ENCODE results near the gene CKAP5.
"Not testable (repeated sequence)": the region's sequence is repeated elsewhere in the genome, so short reads cannot be mapped to it uniquely, and the experiment has no call there.

The CKAP5 gene

GRCh38 chr11:46724088-46724487, 122.0 kb downstream of the CKAP5 start:
- no peak for DNase-seq

DNA sequence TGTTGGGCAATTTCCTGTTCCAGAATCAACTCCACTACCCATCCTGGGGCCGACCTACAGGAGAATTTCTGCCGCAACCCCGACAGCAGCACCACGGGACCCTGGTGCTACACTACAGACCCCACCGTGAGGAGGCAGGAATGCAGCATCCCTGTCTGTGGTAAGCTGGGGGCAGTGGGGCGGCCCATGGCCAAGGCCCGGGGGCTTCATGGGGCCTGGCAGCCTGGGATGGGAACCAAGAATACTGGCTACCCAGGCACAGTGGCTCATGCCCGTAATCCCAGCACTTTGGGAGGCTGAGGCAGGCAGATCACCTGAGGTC, 122.8 kb downstream of the CKAP5 start:
- no peak for DNase-seq

- no peak for DNase-seq
Observed at GRCh38 chr11:46722566-46723358, 123.3 kb downstream of the CKAP5 start.

- no peak for DNase-seq
Observed at GRCh38 chr11:46721286-46721685, 124.8 kb downstream of the CKAP5 start.

GRCh38 chr11:46719543-46720218, 126.4 kb downstream of the CKAP5 start:
- DNase-seq, result no peak

- DNase-seq, result no peak
Observed at GRCh38 chr11:46719048-46719542, 127.0 kb downstream of the CKAP5 start, which contains the start of gene F2. TSS of gene F2 (plus strand) at chr11:46719213. CDS start at chr11:46719236, 23 bp downstream.

DNA sequence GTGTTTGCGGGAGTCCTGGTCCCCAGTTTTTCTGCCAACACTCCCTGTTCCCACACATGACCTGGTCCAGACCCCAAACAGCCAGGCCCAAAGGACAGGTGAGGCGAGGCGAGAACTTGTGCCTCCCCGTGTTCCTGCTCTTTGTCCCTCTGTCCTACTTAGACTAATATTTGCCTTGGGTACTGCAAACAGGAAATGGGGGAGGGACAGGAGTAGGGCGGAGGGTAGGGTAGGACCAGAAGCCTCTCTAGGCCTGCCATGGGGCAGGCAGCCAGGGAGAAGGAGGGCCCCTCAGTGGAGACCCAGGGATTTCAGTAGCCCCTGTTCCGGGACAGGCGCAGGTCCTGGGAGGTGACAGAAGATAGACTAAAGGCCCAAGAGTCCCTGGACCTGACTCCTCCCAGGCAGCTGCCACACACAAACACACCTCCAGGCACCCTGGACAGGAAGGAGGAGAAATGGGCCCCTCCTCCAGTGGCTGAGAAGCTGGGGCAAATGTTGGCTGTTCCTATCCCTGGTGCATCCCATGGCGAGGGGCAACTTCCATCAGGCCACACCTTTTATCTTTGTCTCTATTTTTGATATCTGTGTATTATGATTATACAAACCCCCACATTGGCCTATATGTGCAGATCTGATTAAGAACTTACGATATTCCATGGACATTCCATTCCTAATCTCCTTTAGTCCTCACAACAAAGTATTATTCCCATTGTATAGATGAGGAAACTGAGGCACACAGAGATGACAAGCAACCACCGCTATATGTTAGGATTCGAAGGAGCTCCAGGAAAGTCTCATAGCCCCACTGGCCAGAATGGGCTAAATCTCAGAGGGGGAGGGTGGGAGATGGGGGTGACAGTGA, 127.7 kb downstream of the CKAP5 start:
- DNase-seq, result peak; percentile 72

DNA sequence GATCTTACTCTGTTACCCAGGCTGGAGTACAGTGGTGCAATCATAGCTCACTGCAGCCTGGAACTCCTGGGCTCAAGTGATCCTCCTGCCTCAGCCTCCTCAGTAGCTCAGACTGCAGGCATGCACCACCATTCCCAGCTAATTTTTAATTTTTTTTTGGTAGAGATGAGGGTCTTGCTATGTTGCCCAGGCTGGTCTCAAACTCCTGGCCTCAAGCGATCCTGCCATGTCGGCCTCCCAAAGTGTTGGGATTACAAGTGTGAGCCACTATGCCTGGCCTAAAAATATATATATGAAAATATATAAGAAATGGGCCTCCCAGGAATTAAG, 128.3 kb downstream of the CKAP5 start:
- not testable (repeated sequence) for DNase-seq

GRCh38 chr11:46712874-46713576, 133.1 kb downstream of the CKAP5 start:
- DNase-seq, result no peak

- DNase-seq, result no peak
Observed at GRCh38 chr11:46711303-46711702, 134.8 kb downstream of the CKAP5 start.

GRCh38 chr11:46710821-46711269, 135.2 kb downstream of the CKAP5 start:
- DNase-seq, result no peak

GRCh38 chr11:46709351-46709750, 136.7 kb downstream of the CKAP5 start:
- not testable (repeated sequence) for DNase-seq

DNA sequence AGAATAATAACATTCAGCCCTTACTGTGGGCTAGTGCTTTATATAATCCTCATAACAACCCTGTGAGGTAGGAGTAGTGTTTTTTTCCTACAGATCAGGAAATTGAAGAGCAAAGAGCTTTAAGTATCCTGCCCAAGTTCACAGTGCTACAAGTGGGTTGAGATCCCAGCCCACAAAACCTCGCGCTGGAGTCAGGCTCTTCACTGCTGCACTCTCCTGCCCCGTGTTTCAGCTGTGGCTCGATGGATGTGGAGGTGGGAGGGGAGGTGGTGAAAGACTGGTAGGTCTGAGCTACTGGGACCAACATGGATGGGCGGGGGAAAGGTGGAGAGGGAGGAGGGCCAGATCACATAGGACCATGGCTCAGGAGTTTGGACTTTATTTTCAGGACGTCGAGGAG, 139.2 kb downstream of the CKAP5 start:
- DNase-seq, result no peak

DNA sequence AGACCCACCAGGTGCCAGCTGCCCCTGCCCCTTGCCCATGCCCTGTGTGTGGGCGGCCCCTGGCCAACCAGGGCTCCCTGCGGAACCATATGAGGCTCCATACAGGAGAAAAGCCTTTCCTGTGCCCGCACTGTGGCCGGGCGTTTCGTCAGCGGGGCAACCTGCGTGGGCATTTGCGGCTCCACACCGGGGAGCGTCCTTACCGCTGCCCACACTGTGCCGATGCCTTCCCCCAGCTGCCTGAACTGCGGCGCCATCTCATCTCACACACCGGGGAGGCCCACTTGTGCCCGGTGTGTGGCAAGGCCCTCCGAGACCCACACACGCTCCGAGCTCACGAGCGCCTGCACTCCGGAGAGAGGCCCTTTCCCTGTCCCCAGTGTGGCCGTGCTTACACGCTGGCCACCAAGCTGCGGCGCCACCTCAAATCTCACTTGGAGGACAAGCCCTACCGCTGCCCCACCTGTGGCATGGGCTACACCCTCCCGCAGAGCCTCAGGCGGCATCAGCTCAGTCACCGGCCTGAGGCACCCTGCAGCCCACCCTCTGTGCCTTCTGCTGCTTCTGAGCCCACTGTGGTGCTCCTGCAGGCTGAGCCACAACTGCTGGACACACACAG, 140.9 kb downstream of the CKAP5 start:
- DNase-seq, result no peak

DNA sequence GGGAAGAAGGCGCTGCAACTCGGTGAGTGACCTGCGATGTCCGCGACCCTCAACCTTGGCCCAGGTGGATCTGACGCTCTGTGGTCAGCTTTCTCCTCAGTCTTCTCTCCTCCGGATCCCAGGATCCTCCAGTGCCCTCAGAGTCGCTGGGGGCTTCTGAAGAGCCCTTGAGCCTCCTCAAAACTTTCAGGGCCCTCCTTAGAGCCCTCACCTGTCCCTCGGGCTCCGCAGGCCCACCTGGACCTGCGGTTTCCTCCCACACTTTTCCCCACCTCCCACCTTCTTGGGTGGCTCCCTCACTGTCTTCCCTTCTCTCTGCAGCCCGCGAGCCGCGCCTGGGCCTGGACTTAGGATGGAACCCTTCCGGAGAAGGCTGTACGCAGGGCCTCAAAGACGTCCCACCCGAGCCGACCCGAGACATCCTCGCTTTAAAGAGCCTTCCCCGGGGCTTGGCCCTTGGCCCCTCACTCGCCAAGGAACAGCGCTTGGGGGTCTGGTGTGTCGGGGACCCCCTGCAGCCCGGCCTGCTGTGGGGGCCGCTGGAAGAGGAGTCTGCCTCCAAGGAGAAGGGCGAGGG, 144.9 kb downstream of the CKAP5 start:
- no peak for DNase-seq

GRCh38 chr11:46700241-46701077, 145.6 kb downstream of the CKAP5 start, which contains the start of the genes ARHGAP1 and ZNF408:
TSS of gene ARHGAP1 (minus strand) at chr11:46700619. CDS start at chr11:46696107, 4,512 bp downstream.
TSS of gene ZNF408 (plus strand) at chr11:46701031. CDS start at chr11:46701048, 17 bp downstream.
- DNase-seq, result peak; percentile 99

GRCh38 chr11:46698597-46698996, 147.5 kb downstream of the CKAP5 start:
- DNase-seq, result no peak

DNA sequence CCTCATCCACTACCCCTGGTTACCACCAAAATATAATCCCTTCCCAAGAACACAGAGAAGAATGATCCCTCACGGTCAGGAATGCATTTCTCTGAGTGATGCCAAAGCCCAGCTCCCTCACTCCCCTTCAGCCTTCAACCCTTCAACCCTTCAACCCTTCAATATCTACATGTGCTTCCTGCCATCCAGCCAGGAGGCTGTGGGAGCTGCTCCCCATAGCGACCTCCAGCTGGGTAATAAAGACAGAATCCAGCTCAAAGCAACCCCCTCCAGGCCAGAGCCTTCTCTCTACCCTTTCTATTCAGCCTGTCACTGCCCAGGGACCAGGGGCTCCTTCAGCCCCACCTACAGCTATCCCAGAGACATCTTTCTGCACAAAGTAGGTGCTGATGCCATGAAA, 148.4 kb downstream of the CKAP5 start:
- no peak for DNase-seq

DNA sequence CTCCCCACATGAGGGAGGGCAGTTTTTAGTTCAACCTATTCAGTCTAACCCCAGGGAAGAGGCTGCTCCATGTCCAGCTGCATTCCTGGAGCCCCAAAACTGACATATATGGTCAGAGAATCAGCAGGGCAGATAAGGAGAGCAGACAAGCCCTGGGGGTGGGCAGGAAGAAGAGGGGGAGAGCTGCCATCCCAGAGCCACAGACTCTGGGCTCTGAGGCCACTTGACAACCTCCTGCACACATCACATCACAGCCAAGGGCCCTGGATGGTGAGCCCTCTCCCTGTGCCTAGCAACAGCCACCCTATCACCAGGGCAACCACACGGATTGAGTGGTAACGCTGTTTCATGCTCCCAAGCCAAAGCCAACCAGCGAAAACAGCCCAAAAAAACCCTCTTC, 148.8 kb downstream of the CKAP5 start:
- DNase-seq, result no peak

DNA sequence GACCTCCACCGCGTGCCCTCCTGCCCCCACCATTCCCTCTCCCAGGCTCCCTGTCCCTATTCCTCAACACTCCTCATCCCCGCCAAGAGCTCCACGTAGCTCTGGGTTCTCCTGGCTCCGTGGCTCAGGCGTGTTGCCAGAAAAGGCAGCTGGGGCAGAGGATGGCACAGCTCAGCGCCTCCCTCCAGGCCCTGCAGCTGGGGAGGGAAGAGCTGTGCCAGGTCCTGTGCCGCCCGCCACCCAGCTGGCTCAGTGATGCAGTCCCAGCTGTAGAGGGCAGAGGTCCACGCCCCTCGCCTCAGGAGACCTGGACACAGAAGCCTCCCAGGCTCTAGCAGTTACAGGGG, 149.9 kb downstream of the CKAP5 start:
- DNase-seq, result no peak
